ENCODE data around the gene MLLT1.

MLLT1 gene

DNA sequence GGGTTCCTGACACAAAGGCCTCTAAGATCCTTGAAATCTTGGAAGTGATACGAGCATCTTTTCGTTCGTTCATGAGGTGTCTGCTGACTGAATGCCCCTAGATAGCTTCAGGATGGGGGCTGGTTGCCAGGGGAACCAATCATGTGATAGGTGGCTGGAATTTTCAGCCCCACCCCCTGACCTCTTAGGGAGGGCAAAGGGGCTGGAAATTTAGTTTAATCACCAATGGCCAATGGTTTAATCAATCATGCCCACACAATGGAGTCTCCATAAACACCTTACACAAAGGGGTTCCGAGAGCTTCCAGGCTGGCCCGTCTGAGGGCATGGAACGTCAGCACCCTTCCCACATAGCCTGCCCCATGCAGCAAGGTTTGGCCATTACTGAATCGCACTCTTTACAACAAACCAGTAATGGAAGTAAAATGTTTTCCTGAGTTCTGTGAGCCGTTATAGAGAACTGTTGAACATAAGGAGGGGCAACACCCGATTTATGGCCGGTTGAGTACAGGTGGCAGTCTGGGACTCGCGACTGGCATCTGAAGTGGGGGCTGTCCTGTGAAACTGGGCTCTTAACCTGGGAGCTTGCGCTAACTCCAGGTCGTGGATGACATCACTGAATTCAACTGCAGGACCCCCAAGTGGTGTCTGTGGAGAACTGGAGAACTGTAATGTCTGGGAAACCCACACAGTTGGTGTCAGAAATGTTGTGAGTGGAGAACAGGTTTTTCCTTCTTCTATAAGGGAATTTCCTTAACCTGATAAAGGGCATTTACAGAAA is 25.6 kb downstream of the MLLT1 start:
- FAIRE-seq = no peak

DNA sequence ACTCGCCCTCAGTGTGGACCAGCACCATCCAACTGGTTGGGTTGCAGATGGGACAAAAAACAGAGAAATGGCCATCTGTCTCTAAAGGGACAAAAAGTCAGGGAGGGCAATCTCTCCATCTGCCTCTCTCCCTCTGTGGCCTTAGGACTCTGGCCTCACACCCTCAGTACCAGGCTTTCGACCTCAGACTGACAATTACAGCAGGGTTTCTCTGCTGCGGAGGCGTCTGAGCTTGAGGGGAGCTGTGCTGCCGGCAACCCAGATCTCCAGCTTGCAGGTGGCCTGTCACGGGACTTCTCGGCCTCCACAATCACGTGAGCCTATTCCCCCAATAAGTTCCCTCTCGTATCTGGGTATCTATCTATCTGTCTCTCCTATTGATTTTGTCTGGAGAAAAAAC is 27.7 kb downstream of the MLLT1 start:
- FAIRE-seq = no peak

DNA sequence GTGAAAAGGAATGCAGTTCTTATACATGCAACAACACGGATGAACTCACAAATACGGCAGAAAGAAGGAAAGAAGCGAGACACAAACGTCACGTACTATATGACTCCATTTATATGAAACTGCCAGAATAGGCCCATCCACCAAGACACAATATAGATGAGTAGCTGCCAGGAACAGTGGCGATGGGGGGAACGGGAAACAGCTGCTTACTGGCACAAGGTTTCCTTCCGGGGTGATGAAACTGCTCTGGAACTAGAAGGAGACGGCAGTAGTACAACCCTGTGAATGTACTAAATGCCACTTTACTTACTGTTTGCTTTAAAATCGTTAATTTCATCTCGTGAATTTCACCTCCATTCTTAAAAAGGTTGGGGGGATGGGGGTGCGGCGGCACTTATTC is 28.9 kb downstream of the MLLT1 start:
- no peak for FAIRE-seq

DNA sequence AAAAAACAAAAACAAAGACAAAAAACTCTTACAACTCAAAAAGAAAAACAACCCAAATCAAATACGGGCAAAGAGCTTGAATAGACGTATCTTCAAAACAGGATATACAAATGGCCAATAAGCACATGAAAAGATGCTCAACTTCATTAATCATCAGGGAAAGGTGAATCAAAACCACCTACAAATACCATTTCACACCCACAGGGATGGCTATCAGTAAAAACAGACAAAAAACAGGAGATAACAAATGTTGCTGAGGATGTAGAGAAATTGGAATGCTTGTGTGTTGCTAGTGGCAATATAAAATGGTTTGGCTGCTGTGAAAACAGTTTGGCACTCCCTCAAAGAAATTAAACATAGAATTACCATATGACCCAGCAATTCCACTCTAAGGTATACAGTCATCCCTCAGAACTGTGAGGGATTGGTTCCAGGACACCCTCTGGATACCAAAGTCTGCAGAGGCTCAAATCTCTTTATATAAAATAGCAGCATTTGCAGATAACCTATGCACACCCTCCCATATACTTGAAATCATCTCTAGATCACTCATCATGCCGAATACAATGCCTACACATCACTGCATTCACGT is 29.7 kb downstream of the MLLT1 start:
- no peak for FAIRE-seq

DNA sequence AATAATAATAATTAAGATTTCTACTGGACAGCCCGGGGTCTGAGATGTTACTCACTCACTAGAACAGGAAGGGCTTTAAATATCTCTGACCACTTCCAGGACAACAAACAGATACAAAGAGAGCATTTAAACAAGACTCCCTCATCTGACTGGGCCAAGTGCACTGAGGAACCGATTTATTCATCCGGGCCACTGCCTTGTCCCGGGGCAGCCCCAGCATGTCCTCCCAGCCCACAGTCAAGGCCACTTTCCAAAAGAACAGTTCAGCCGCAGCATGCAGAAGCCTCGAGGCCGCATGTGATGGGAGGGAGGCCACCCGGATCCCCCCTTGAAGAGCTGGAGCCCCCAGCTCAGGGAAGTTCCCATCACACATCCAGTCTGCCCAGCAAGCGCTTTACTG is 30.5 kb downstream of the MLLT1 start:
- FAIRE-seq = no peak

DNA sequence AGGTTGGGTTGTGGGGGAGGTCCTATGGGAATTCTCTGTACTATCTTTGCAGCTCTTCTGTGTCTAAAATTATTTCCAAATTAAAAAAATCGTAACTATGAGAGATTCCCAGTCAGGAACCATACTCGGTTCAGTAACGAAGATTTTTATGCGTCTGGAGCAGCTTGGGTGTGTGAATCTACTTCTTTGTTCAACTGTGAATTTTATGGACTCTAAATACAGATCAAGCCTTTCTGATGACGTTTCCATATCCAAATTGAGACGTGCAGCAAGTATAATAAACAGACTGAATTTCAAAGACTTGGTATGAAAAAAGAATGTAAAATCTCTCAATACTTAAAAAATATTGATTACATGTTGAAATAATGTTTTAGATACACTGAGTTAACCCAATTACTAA is 30.9 kb downstream of the MLLT1 start:
- FAIRE-seq = no peak

DNA sequence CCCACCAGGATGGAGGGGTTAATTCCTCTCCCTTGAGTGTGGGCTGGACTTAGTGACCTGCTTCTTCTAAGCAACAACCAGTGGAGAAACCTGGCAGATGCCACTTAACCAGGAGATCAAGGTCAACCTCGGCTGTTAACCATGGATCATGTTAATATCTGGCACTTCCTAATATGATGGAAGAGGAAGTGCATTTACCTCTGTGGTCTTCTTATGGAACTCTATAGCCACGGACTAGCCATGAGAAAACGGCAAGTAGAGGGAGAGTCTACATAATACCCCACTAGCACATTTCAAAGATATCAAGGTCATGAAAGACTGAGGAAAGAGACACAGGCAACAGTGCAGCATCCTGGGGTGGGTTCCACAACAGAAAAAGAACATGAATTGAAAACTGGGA is 31.4 kb downstream of the MLLT1 start:
- FAIRE-seq = no peak

DNA sequence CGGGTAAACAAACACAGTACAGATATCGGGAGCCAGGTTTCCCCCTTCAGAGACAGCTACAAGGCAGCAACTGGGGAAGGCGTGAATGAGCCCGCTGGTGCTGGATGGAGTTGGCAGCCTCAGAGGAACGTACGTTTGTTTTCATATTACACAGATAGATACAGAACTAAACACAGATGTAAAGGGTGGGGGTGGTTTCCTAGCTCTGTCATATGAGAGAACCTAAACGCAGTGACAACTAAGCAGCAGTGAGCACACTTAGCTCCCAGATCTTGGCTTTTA is 32.8 kb downstream of the MLLT1 start:
- FAIRE-seq = no peak

DNA sequence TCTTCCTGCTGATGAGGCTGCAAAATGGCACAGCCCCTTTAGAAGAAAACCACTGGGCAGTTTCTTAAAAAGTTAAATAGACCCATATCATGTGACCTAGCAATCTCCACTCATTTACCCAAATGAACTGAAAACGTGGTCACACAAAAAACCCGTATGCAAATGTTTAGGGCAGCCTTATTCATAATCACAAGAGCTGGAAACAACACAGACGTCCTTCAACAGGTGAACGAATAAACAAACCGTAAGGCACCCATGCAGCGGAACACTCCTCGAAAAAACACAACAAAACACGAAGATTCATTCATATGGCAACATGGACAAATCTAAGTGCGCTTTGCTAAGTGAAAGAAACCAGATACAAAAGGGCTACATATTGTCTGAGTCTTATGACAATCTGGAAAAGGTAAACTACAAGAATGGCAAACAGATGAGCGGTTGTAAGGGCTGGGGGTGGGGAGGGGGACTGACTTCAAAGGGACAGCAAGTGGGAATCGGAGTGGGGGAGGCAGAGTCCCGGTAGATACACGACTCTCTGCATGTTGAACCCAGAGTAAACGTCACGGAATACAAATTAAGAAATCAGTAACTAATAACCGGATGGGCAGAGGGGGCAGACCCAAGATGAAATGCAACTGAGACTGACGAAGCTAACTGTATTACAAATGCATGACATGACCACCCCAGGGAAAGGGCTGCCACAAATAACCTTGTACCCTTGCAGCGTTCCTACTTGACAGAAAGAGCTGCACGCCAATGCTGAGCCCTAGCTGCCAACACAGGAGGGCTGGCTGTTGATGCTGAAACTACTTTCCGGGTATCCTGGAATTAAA is 33.4 kb downstream of the MLLT1 start:
- no peak for FAIRE-seq

DNA sequence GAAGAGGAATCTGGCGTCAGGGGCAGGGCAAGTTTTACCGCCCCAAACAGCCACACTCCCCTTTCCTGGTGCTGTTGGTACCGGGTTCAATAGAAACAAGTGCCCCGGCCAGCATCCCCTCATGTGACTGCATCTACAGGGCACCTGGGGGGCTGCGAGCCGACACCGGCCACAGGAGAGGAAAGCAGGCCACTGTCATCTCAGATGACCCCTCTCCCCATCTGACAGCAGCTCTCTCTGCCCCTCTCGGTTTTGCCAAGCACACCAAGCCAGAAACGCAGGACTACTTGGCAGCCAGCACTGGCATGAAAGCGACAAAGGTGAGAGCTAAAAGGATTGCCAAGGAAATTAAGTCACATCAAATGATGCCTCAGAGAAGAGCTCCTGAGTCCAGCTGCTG is 37.1 kb downstream of the MLLT1 start:
- FAIRE-seq = no peak

DNA sequence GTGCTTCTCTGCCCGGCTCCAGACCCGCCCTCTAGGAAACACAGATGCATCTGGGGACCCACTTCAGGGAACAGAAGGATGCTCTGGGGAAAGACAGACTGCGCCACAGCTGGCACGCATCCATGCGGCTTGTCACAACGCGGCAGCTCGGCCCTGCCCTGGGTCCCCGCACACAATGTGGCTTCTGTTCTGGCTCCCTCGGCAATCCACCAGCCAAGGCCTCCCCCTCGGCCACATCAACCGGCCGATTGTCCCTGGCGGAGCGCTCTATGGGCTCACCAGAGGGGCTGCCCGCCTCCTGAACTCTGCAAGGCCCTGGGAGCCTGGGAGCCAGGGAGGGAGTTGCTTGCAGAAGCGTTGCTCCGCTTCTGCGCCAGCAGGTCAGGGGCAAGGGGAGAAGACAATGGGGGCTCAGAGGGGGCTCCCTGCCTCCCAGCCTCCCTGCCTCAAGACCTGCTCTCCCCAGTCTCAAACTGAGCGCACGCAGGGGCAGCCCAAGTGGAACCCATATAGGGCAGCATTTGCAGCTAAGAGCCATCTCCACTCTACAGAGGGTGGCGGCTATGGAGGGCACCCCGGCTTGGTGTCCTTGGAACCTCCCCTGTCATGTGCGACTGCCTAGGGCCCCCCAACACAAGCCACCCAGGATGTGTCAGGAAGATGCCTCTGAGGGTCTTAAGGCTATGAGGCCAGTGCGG is 37.9 kb downstream of the MLLT1 start:
- FAIRE-seq = no peak

DNA sequence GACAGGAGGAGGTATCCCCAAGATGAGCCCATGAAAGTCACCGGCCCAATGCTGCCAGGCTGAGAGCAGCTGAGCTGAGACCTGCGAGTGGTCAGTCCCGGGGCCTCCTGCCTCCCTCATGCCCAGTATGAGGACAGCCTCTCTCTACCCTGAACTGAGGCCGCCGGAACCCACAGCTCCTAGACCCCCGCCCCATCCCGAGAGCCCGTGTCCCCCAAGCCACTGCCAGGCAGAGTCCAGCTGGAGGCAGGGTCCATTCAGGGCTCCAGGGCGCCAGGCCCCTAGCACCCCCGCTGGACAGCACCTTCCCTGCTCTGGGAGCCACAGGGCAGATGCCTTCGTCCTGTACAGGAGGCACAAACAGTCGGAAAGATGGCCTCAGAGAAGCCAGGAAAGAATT is 38.7 kb downstream of the MLLT1 start:
- FAIRE-seq = no peak

DNA sequence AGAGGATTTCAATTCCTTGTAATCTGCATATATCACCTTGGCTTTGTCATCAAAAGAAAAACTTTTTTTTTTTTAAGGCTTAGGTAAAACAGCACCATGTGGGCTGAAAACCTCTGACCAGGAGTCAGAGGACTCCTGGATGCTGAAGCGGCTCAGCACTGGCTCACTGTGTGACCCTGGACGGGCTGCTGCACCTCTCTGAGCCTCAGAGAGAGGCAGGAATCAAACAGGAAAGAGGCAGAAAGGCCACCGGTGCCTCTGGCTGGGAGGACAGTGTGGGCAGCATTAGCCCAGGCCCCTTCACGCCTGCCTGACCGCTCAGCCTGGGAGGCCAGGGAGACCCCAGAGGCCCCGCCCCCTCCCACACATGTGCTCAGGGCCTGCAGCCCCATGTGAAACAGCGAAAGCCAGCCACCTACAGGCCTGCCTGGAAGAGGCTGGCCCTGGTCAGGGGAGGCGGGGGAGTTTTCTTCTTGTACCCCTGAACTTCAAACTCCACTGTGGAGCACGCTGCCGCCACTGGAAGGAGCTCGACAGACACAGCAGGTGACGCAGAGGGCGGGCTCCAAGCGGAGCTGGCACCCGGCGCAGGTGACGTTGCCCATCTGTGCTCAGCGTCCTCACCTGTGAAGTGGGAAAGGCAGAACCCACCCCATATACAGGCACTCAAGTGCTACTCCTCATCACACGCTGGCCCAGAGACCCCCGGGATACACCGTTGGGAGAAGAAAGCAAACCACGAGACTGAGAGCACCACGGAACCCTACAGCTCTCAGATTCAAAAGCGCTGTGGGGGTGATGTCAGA is 39.7 kb downstream of the MLLT1 start:
- FAIRE-seq = no peak

DNA sequence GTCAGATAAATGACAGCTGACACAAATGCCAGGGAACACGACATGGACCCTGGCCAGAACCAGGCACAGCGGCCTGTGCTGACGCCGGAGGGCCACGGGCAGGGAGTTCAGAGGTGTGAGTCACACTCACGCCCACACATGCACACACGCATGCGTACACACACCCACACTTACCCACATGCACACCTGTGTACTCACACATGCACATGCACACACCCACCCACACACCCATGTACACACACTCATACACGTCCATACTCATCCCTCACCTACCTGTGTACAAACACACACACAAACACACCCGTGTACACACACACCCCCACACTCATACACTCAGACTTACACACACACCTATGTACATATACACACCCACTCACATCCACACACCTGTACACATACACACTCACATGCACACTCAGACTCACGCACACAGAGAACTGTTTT is 40.4 kb downstream of the MLLT1 start:
- no peak for FAIRE-seq

DNA sequence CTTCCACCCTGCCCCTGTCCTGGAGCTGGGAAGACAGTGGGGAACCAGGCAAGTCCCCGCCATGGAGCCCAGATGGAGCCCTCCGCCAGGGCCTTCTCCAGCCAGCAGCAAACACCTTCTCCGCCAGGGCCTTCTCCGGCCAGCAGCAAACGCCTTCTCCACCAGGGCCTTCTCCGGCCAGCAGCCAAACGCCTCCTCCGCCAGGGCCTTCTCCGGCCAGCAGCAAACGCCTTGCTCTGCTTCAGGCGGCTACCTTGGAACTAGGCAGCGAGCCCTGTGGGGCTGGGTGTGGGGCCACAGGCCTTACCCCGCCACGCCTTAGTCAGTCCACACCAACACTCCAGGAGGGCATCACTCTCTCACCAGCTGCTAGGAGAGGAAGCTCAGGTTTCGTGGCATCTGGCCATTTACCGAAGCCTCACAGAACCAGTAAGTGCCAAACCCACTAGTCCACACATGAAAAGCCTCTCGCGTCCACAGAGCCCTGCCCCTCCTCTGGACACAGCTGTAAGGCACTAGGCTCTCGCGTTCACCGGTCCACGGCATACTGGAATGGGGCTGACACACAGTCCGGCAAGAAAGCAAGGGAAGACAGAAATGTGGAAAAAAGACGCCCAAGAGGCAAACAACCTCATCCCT is 41.0 kb downstream of the MLLT1 start:
- no peak for FAIRE-seq

DNA sequence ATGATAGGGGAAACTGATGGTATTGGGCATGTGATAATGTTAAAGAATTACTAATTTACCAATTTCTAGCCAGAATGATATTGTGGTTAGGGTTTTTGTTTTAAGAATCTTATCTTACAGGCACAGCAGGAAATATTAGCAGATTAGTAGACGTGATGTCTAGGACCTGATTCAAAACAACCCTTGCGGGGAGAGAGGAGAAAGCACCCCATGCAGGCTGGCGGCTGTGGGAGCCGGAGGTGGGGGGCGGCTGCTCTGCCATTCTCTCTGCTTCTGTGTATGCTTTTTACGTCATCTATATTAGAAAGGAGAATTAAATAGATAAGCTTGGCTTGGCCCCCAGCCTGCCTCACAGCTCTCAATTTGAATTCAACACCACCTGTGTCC is 41.5 kb downstream of the MLLT1 start:
- FAIRE-seq = no peak

DNA sequence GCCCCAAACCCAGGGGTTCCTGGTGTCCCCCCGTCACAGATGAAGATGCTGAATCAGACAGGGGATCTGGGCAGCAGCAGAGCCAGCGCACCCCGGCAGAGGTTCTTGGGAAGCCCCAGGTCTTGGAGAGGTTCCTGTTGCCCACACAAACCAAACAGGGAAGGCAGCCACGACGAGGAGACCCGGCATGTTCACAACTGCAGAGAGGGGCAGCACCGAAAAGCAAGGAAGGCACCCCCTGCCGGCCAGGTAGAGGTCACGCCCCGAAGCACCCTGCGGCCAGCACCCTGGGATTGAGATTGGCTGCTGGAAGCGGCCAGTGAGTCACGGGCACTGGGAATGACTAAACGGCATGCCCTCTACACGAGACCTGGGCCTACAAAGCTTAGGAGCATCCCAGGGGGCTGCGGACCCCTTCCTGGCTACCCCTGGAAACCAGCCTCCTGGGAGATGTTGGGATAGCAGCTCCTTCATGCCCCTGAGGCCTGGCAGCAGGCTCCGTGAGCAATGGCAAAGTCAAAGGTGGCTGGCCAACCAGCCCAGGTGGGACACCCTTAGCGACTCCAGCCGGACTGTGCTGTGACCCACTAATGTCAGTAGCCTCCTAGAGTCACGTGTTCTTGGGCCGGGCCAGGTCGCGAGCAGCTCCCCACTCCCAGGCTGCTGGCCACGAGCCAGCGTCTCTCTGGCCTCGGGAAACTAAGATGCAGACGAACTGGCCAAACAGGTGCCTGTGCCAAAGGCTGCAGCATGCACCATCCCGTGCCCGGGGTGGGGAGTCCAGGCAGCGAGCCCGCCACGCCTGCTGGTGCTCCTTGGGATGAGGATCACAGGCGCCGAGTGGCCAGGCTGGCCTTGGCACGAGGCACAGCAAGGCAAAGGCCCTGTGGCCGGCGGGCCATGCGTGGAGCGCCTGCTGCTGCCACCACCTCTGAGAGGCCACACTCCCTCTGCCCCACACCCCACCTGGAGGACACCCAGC is 43.2 kb downstream of the MLLT1 start:
- FAIRE-seq = no peak

DNA sequence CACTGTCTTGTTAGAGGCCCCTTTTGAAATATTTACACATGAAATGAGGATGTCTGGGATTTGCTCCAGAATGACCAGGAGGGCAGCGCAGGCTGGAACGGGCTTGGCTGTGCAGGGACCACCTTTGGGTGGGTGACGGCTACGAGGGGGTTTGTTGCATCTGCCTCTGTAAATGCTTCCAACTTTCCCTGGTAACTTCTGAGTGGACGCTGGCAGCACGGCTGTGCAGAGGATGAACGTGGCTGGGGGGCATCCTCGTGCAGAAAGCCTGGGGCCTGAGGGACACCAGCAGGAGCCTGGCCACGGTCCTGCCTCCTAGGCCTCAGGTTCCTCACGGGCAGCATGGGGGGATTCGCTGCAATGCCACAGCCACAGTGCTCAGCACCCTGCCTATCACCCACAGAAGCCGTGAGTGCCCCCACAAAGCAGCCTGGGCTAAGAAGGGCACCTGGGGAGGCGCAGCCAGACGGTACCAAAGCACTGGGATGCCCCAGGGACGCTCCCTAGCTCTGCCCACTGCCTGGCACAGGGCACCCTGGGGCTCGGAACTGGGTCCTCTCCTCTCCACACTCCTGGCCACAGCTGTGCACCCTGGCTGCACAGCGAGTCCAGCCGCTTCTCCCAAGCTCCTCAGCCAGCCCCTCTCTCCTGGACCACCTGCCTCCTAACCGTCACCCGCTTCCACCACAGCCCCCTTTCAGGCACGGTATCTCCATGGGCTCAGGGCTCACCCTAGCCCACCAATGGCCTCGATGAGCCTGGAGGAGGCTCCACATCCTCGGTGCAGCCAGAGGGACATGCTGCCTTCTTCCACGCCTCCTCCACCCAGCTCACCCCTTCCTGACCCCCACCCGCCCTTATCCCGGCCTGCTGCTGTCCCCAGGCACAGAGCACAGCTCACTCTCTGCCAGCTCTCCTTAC is 44.5 kb downstream of the MLLT1 start:
- no peak for FAIRE-seq

DNA sequence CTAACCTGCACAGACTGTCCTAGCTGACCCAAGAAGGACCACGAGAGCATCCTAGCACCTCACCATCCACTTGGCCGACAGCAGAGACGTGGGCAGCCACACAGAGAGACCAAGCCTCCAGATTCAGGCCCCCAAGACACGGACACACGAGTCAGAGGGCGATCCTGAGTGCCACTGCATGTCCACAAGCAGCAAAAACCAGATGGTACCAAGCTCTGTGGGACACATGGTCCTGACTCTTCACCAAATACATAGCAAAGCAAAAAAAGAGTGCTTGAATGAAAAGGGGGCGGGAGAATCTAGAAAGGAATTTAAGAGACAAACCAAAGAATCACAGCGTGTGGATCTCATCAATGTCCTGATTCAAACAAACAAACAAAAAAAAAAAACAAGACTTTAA is 45.2 kb downstream of the MLLT1 start:
- FAIRE-seq = no peak

Measured in endometrium (tissue), 2 donors.